GM21737 (cell line): ENCODE results near the gene PRELID1.
"Not testable (repeated sequence)": the region's sequence is repeated elsewhere in the genome, so short reads cannot be mapped to it uniquely, and the experiment has no call there.

Experiments
- ATAC-seq: cut with Tn5 transposase; IDR thresholded peaks from one replicate; pipeline ENCODE4 v1.9.1; 2021; ENCODE audit warnings: mild to moderate bottlenecking, moderate library complexity; ENCODE audit not compliant: unreplicated experiment

Gene PRELID1

GRCh38 chr5:177297922-177298321, 5.7 kb upstream of the PRELID1 start:
- no peak for ATAC-seq

GRCh38 chr5:177299697-177300096, 3.9 kb upstream of the PRELID1 start:
- no peak for ATAC-seq

GRCh38 chr5:177300236-177300880, 3.2 kb upstream of the PRELID1 start:
- ATAC-seq, result peak; percentile 38

- ATAC-seq, result no peak
Observed at GRCh38 chr5:177300951-177301350, 2.6 kb upstream of the PRELID1 start.

GRCh38 chr5:177301503-177302165, 2.0 kb upstream of the PRELID1 start:
- no peak for ATAC-seq

GRCh38 chr5:177302354-177303110, 1.1 kb upstream of the PRELID1 start:
- ATAC-seq, result no peak

GRCh38 chr5:177303925-177304391, 359 bp downstream of the PRELID1 start:
- ATAC-seq, result no peak

- no peak for ATAC-seq
Observed at GRCh38 chr5:177304392-177305119, 957 bp downstream of the PRELID1 start.

- not testable (repeated sequence) for ATAC-seq
Observed at GRCh38 chr5:177306103-177306640, 2.6 kb downstream of the PRELID1 start.

- no peak for ATAC-seq
Observed at GRCh38 chr5:177306674-177307543, 3.3 kb downstream of the PRELID1 start.

- no peak for ATAC-seq
Observed at GRCh38 chr5:177307544-177308363, 4.2 kb downstream of the PRELID1 start.

GRCh38 chr5:177308740-177309139, 5.1 kb downstream of the PRELID1 start:
- ATAC-seq, result no peak

- ATAC-seq, result no peak
Observed at GRCh38 chr5:177309351-177310191, 6.0 kb downstream of the PRELID1 start.

- ATAC-seq, result no peak
Observed at GRCh38 chr5:177310332-177310731, 6.7 kb downstream of the PRELID1 start.

GRCh38 chr5:177310757-177311391, 7.3 kb downstream of the PRELID1 start:
- ATAC-seq, result no peak

GRCh38 chr5:177311392-177311722, 7.8 kb downstream of the PRELID1 start:
- ATAC-seq, result no peak

- peak; percentile 71 for ATAC-seq
Observed at GRCh38 chr5:177311723-177312648, 8.4 kb downstream of the PRELID1 start, which contains the start of gene MXD3. MXD3 (minus strand) TSS chr5:177311898; CDS start chr5:177311830, 68 bp downstream.
